Upper lobe of left lung (tissue), 6 donors: ENCODE measurements around the gene CUL7. TPM values are rescaled to one million over a fixed set of nuclear protein-coding genes. Genes with fewer than 3 reads are reported as not detected.

Experiments
- ATAC-seq, 2 donors: fragments of 200-7000 bp; cut with Tn5 transposase; one replicate each; pipeline ENCODE4 v1.9.1; 2022; ENCODE audit warnings: mild to moderate bottlenecking in 2 of 2, moderate library complexity in 2 of 2; ENCODE audit not compliant: low FRiP score in 2 of 2
- DNase-seq, 2 donors: peaks; one replicate each; pipeline ENCODE4 v3.0.0-alpha.2; 2019 to 2020
- H3K27ac ChIP-seq, 4 donors: fragments of 200-600 bp; sonication (generic); one replicate each; pipeline ENCODE4 v1.5.1; 2016 to 2019
- H3K27me3 ChIP-seq, 4 donors: fragments of 200-600 bp; sonication (generic); one replicate each; pipeline ENCODE4 v1.5.1; 2017 to 2019
- H3K36me3 ChIP-seq, 4 donors: fragments of 200-600 bp; sonication (generic); one replicate each; pipeline ENCODE4 v1.5.1; 2016 to 2019
- H3K4me1 ChIP-seq, 4 donors: fragments of 200-600 bp; sonication (generic); one replicate each; pipeline ENCODE4 v1.5.1; 2018 to 2019
- H3K4me3 ChIP-seq, 4 donors: fragments of 200-600 bp; sonication (generic); one replicate each; pipeline ENCODE4 v1.5.1; 2017 to 2019; ENCODE audit warnings: mild to moderate bottlenecking in 2 of 4, moderate library complexity in 1 of 4
- H3K9me3 ChIP-seq, 4 donors: fragments of 200-600 bp; sonication (generic); one replicate each; pipeline ENCODE4 v1.5.1; 2018 to 2019
- EP300 ChIP-seq, 4 donors: sonication (generic); formaldehyde crosslinking; IDR thresholded peaks; one replicate each; pipeline ENCODE4 v1.5.1; 2017; ENCODE audit warnings: antibody characterized with exemption in 4 of 4, control low read depth in 2 of 4
- POLR2A ChIP-seq, 4 donors: fragments of 450-650 bp; IDR thresholded peaks; one replicate each; pipeline ENCODE4 v1.5.1; 2016 to 2017; ENCODE audit warnings: antibody characterized with exemption in 4 of 4, mild to moderate bottlenecking in 2 of 4
- POLR2AphosphoS5 ChIP-seq, 2 donors: sonication (generic); formaldehyde crosslinking; IDR thresholded peaks; one replicate each; pipeline ENCODE4 v1.5.1; 2017; ENCODE audit warnings: antibody characterized with exemption in 2 of 2
- WGBS, 2 donors: methylation state at CpG; one replicate each; pipeline ENCODE4 v1.1.5; 2017 to 2018; 5-methylcytosine and 5-hydroxymethylcytosine counted together
- total RNA-seq, 6 donors: library from RNA; depleted of rRNA in 4 of 6; stranded (reverse); fragments of >200 nt in 4 of 6; gene quantifications; one replicate each; pipeline versions ENCODE4 v1.1.0 to v1.2.1, GENCODE V29; 2016 to 2021
- TF ChIP-seq, protein P1 (sequence below), 6 experiments: fragments of 450-650 bp in 4 of 6; fragments of 200-600 bp in 2 of 6; sonication (generic) in 2 of 6; IDR thresholded peaks; one replicate each; pipeline ENCODE4 v1.5.1; 2016 to 2019; ENCODE audit warnings: antibody characterized with exemption in 6 of 6
- donor health status: DM: no; HTN: no; CAD: no; lungs with moderate emphysema.
- donor health status: DM: no; HTN: yes; CAD: no; lungs with severe emphysema.

Gene CUL7
- total RNA-seq, 6 donors from 2014 or later = 16.0 to 35.6 (median 20.4) TPM

DNA sequence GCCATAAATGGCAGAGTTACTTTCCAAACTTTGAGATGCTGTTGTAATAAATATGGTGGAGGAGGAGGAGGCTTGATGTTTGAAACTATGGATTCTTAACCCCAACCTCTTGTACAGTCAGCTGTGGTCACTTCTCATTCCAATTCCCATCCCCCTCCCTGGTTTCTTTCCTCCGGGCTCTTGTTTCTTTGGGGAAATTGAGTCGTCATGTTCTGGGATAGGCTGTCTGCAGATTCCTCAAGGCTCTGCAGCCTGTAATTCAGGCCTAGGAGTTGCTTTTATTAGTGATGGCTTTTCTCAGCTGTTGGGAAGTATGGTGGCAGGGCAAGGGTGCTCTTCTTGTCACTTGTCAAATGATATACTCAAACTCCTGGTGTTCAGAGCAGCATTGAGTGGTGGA is 25.0 kb upstream of the CUL7 start:
- 79 to 85% methylated on average over 2 of the region's 2 CpGs for WGBS, 2 donors
- DNase-seq = no peak
- Histone ChIP-seq H3K9me3 (no peaks in the 10 kb centered on the region), H3K27ac (no peak overlapping the region), H3K4me3 (no peak overlapping the region), H3K27me3 (peaks cover 0 to 10% (median 1%) of the 10 kb centered on the region in 4 donors), H3K36me3 (peaks cover 0 to 3% (median 0%) of the 10 kb centered on the region in 4 donors), H3K4me1 (peaks cover 11 to 26% (median 23%) of the 10 kb centered on the region in 4 donors)
- TF ChIP-seq POLR2AphosphoS5 (IDR thresholded peaks at IDR 0.05) = no peak
- TF ChIP-seq, protein P1, sequence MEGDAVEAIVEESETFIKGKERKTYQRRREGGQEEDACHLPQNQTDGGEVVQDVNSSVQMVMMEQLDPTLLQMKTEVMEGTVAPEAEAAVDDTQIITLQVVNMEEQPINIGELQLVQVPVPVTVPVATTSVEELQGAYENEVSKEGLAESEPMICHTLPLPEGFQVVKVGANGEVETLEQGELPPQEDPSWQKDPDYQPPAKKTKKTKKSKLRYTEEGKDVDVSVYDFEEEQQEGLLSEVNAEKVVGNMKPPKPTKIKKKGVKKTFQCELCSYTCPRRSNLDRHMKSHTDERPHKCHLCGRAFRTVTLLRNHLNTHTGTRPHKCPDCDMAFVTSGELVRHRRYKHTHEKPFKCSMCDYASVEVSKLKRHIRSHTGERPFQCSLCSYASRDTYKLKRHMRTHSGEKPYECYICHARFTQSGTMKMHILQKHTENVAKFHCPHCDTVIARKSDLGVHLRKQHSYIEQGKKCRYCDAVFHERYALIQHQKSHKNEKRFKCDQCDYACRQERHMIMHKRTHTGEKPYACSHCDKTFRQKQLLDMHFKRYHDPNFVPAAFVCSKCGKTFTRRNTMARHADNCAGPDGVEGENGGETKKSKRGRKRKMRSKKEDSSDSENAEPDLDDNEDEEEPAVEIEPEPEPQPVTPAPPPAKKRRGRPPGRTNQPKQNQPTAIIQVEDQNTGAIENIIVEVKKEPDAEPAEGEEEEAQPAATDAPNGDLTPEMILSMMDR (IDR thresholded peaks at IDR 0.05) = no peak
- no peak for TF ChIP-seq POLR2A (IDR thresholded peaks at IDR 0.05)
- no peak for TF ChIP-seq EP300 (IDR thresholded peaks at IDR 0.05)
- ATAC-seq = no peak

DNA sequence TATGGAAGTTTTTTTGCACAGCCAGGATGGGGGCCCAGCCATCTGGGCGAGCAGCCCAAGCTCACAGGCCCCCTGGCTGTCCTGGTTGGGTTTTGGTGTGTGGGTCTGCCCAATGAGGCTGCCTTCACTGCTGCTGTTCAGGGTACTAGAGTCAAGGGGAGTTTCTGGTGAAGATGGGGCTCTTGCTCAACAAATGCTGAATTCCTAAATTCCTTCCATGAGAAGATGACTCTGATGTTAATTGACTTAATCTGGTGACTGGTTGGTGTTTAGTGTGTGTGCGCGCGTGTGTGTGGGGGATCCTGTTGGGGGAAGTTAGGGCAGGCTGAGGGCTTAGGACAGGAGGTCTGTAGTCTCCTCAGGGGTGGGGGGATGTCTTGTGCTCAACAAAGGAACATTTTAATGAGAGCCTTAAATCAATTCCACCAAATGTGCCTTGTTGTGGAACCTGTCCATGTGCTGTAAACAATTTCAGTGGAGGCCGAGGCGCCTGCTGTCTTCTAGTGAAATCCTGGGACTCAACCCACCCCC is 24.4 kb upstream of the CUL7 start:
- DNase-seq = no peak
- Histone ChIP-seq H3K4me1 (peaks cover 11 to 26% (median 23%) of the 10 kb centered on the region in 4 donors), H3K9me3 (no peaks in the 10 kb centered on the region), H3K4me3 (peak overlapping the region in 2 of 4 donors; percentile 66 to 72), H3K36me3 (peaks cover 0 to 8% (median 2%) of the 10 kb centered on the region in 4 donors), H3K27me3 (peaks cover 0 to 10% (median 1%) of the 10 kb centered on the region in 4 donors), H3K27ac (no peak overlapping the region)
- 85 to 88% methylated on average over 6 of the region's 6 CpGs for WGBS, 2 donors
- no peak for ATAC-seq
- TF ChIP-seq, protein P1 (IDR thresholded peaks at IDR 0.05) = no peak
- TF ChIP-seq POLR2AphosphoS5 (IDR thresholded peaks at IDR 0.05) (no peak), EP300 (IDR thresholded peaks at IDR 0.05) (no peak), POLR2A (IDR thresholded peaks at IDR 0.05) (no peak)

DNA sequence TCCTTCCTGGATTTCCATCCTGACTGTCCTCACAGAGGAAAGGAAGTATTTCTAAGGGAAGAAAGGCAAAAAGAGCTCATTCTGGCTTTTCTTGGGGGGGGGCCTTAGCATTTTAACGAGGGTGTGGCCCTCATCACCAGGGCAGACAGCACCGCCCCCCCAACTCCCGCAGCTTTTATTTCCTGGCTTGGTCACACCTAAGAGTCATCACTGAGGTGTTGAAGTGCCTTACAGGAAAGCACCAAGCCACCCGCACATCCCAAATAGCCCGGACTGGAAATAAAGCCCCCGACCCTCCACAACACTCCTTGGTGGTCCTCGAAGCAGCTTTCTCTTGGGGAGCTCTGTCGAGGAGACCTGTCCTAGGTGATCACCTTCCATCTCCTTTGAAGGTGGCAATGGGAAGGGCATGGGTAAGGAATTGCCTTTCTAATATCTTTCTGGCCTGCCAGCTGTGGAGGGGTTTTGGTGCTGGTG is 23.7 kb upstream of the CUL7 start:
- no peak for ATAC-seq
- H3K4me3 ChIP-seq = peak overlapping the region; percentile 66 to 83 (median 69)
- H3K27ac ChIP-seq = peak overlapping the region in 3 of 4 donors; percentile 37 to 86 (median 82)
- peaks cover 0 to 13% (median 3%) of the 10 kb centered on the region in 4 donors for H3K36me3 ChIP-seq
- H3K27me3 ChIP-seq = peaks cover 0 to 10% (median 1%) of the 10 kb centered on the region in 4 donors
- peak in 1 of 4 donors; percentile 1 for TF ChIP-seq POLR2A (IDR thresholded peaks at IDR 0.05)
- TF ChIP-seq, protein P1 (IDR thresholded peaks at IDR 0.05) = no peak
- H3K9me3 ChIP-seq = no peaks in the 10 kb centered on the region
- DNase-seq = no peak
- H3K4me1 ChIP-seq = peaks cover 11 to 26% (median 23%) of the 10 kb centered on the region in 4 donors
- 33 to 46% methylated on average over 8 of the region's 8 CpGs for WGBS, 2 donors

DNA sequence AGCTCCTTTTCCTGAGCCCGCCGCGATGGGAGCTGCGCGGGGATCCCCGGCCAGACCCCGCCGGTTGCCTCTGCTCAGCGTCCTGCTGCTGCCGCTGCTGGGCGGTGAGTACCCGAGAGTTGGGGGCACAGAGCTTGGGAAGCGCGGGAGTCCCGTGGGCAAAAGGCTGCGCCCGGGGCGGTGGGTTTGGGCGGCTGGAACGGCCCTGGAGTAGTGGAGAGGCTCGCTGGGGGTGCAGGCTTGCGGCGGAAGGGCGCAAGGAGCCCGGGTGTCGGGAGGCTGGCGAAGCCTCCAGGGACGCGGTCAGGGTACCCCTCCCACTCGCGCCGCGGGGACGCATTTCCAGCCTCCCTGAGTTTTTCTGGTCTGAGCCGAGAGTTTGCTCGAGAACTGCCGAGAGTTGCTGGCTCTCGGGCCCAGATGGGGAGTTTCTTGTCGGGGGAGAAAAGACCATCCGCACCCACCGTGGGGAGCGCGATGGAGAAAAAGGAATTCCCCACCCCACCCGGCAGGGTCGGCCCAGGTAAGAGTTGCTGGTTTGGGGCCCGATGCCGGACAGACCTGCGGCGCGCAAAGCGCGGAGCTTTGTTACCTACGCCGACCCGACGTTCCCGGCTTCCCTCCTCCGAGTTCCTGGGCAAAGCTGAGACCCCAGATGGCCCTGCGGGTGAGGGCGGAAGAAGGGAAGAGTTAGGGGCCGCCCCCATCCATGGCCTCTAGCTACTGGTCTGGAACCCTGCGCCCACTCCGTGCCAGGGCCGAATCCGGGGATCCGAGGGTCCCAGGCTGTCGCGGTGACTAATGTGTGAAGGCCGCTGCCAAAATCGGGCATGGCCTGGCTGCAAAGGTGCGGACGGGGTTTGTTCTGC is 23.0 kb upstream of the CUL7 start:
- peaks cover 0 to 10% (median 1%) of the 10 kb centered on the region in 4 donors for H3K27me3 ChIP-seq
- peaks cover 0 to 20% (median 3%) of the 10 kb centered on the region in 4 donors for H3K36me3 ChIP-seq
- ATAC-seq (peak; percentile 28 to 34), DNase-seq (peak; percentile 40 to 77)
- peaks cover 11 to 25% (median 21%) of the 10 kb centered on the region in 4 donors for H3K4me1 ChIP-seq
- no peaks in the 10 kb centered on the region for H3K9me3 ChIP-seq
- WGBS, 2 donors = 1 to 2% methylated on average over 31 to 32 of the region's 72 CpGs
- peak overlapping the region; percentile 37 to 86 (median 80) for H3K27ac ChIP-seq
- H3K4me3 ChIP-seq = peak overlapping the region; percentile 66 to 83 (median 69)
- TF ChIP-seq POLR2A (IDR thresholded peaks at IDR 0.05) = peak in 1 of 4 donors; percentile 13
- TF ChIP-seq EP300 (IDR thresholded peaks at IDR 0.05) = no peak
- TF ChIP-seq, protein P1 (IDR thresholded peaks at IDR 0.05) = peak in 1 of 6 experiments; percentile 13
